H1 (cell line): Measurements from ENCODE around the gene ARHGDIB. TPM values are rescaled to one million over a fixed set of nuclear protein-coding genes. Genes with fewer than 3 reads are reported as not detected.

Source experiments
- CTCF ChIA-PET: fragments of 300-600 bp; sonication (Branson Sonifier 250); formaldehyde crosslinking; loops from one replicate; lab custom pipeline; 2021; ENCODE audit not compliant: partially characterized antibody; lab: Charles Lee
- POLR2A ChIA-PET: fragments of 300-600 bp; sonication (Branson Sonifier 250); formaldehyde crosslinking; loops from one replicate; lab custom pipeline; 2021; ENCODE audit warnings: inconsistent platforms; ENCODE audit not compliant: partially characterized antibody; lab: Charles Lee
- DNase-seq, 2 experiments: peaks; one replicate each; pipeline versions ENCODE4 v3.0.0 to v3.0.0-alpha.2; 2010 to 2022; ENCODE audit warnings: low spot score in 2 of 2, low read depth in 1 of 2, mixed read lengths in 1 of 2
- FAIRE-seq: peaks from 2 replicates; lab custom pipeline; 2011; peaks lifted over from hg19 to GRCh38; lab: Jason Lieb, UNC
- H2AFZ ChIP-seq: 2 replicates; pipeline ENCODE4 v1.8.1; 2012; ENCODE audit warnings: low read length, inconsistent platforms
- H2AK5ac ChIP-seq: 2 replicates; pipeline ENCODE4 v1.6.1; 2013; ENCODE audit warnings: low read depth, low read length
- H2BK120ac ChIP-seq: replicated peaks from 2 replicates; pipeline ENCODE3; 2013; ENCODE audit warnings: low read depth, low read length, inconsistent platforms
- H2BK12ac ChIP-seq: 2 replicates; pipeline ENCODE4 v1.6.1; 2013; ENCODE audit warnings: low read depth, low read length
- H2BK15ac ChIP-seq: 2 replicates; pipeline ENCODE4 v1.6.1; 2013; ENCODE audit warnings: low read length
- H2BK20ac ChIP-seq: 2 replicates; pipeline ENCODE4 v1.6.1; 2013; ENCODE audit warnings: low read length
- H2BK5ac ChIP-seq: 2 replicates; pipeline ENCODE4 v1.6.1; 2013; ENCODE audit warnings: low read depth, low read length
- H3K14ac ChIP-seq: 2 replicates; pipeline ENCODE4 v1.6.1; 2013; ENCODE audit warnings: inconsistent platforms; ENCODE audit not compliant: insufficient read length
- H3K18ac ChIP-seq: 2 replicates; pipeline ENCODE4 v1.6.1; 2013; ENCODE audit warnings: low read length; ENCODE audit errors: extremely low read depth
- H3K23ac ChIP-seq: 2 replicates; pipeline ENCODE4 v1.6.1; 2013; ENCODE audit warnings: inconsistent platforms; ENCODE audit not compliant: insufficient read length
- H3K23me2 ChIP-seq: 2 replicates; pipeline ENCODE4 v1.6.1; 2013; ENCODE audit warnings: low read depth, low read length
- H3K27ac ChIP-seq: 2 replicates; pipeline ENCODE4 v1.6.1; 2011; ENCODE audit warnings: low read depth, low read length, inconsistent platforms
- H3K27me3 ChIP-seq, 4 experiments: replicated peaks in 1 of 4; 1 replicate in 1 of 4; 2 replicates in 3 of 4; pipeline versions ENCODE4 v1.6.1 to v1.8.1; 2011 to 2013; ENCODE audit warnings: low read length in 3 of 4, mild to moderate bottlenecking in 3 of 4, inconsistent platforms in 2 of 4, mixed read lengths in 2 of 4, moderate library complexity in 1 of 4; ENCODE audit not compliant: control insufficient read depth in 3 of 4, insufficient read depth in 3 of 4; ENCODE audit errors: extremely low read depth in 1 of 4
- H3K36me3 ChIP-seq, 4 experiments: 2 replicates each; pipeline versions ENCODE4 v1.6.1 to v1.8.1; 2011 to 2013; ENCODE audit warnings: mild to moderate bottlenecking in 4 of 4, low read length in 3 of 4, moderate library complexity in 2 of 4, control low read depth in 1 of 4, inconsistent platforms in 1 of 4; ENCODE audit not compliant: insufficient read depth in 4 of 4, control insufficient read depth in 2 of 4
- H3K4ac ChIP-seq: replicated peaks from 2 replicates; pipeline ENCODE3; 2013; ENCODE audit warnings: low read length, low read depth, mixed read lengths, inconsistent platforms; ENCODE audit not compliant: insufficient read length
- H3K4me1 ChIP-seq, 4 experiments: replicated peaks in 1 of 4; 1 replicate in 1 of 4; 2 replicates in 3 of 4; pipeline versions ENCODE4 v1.6.1 to v1.8.1; 2011 to 2013; ENCODE audit warnings: low read length in 3 of 4, inconsistent platforms in 2 of 4, mixed read lengths in 1 of 4; ENCODE audit not compliant: insufficient read depth in 4 of 4, control insufficient read depth in 3 of 4
- H3K4me2 ChIP-seq, 2 experiments: 2 replicates each; pipeline versions ENCODE4 v1.6.1 to v1.8.1; 2011 to 2013; ENCODE audit warnings: low read depth in 2 of 2, low read length in 2 of 2, control low read depth in 1 of 2, inconsistent platforms in 1 of 2, mild to moderate bottlenecking in 1 of 2; ENCODE audit not compliant: insufficient read depth in 1 of 2
- H3K4me3 ChIP-seq, 4 experiments: fragments of 200-600, 300-600 bp in 1 of 4; sonication (generic), shearing (Covaris generic), sonication (Bioruptor Twin) in 1 of 4; 2 replicates each; pipeline versions ENCODE4 v1.5.1 to v1.8.1; 2011 to 2016; ENCODE audit warnings: low read length in 4 of 4, low read depth in 3 of 4, control low read depth in 2 of 4, inconsistent platforms in 2 of 4, mild to moderate bottlenecking in 2 of 4, mixed read lengths in 1 of 4, moderate library complexity in 1 of 4; ENCODE audit not compliant: insufficient read depth in 2 of 4; ENCODE audit errors: extremely low read depth in 1 of 4
- H3K56ac ChIP-seq: replicated peaks from 2 replicates; pipeline ENCODE3; 2013; ENCODE audit warnings: low read depth, mild to moderate bottlenecking, mixed read lengths, low read length, inconsistent platforms; ENCODE audit not compliant: insufficient read length
- H3K79me1 ChIP-seq: 2 replicates; pipeline ENCODE4 v1.6.1; 2013; ENCODE audit warnings: low read depth, low read length, control low read depth
- H3K79me2 ChIP-seq, 2 experiments: 2 replicates each; pipeline versions ENCODE4 v1.6.1 to v1.8.1; 2012 to 2013; ENCODE audit warnings: low read length in 2 of 2, mild to moderate bottlenecking in 2 of 2, inconsistent platforms in 1 of 2; ENCODE audit not compliant: insufficient read depth in 2 of 2, control insufficient read depth in 1 of 2
- H3K9ac ChIP-seq, 4 experiments: replicated peaks in 1 of 4; 1 replicate in 1 of 4; 2 replicates in 3 of 4; pipeline versions ENCODE4 v1.6.1 to v1.8.1; 2011 to 2013; ENCODE audit warnings: low read depth in 3 of 4, low read length in 3 of 4, control low read depth in 2 of 4, mild to moderate bottlenecking in 2 of 4, moderate library complexity in 2 of 4, inconsistent platforms in 1 of 4; ENCODE audit errors: extremely low read depth in 1 of 4
- H3K9me3 ChIP-seq, 2 experiments: 2 replicates each; pipeline versions ENCODE4 v1.6.1 to v1.8.1; 2012 to 2013; ENCODE audit warnings: mild to moderate bottlenecking in 2 of 2, moderate library complexity in 2 of 2, control low read depth in 1 of 2, inconsistent platforms in 1 of 2, low read depth in 1 of 2, low read length in 1 of 2, mixed read lengths in 1 of 2; ENCODE audit not compliant: insufficient read depth in 2 of 2
- H4K20me1 ChIP-seq, 2 experiments: replicated peaks in 1 of 2; 2 replicates each; pipeline versions ENCODE3 to v1.8.1; 2011 to 2013; ENCODE audit warnings: inconsistent platforms in 2 of 2, low read length in 2 of 2, mild to moderate bottlenecking in 1 of 2; ENCODE audit not compliant: insufficient read depth in 2 of 2, control insufficient read depth in 1 of 2
- H4K5ac ChIP-seq: 2 replicates; pipeline ENCODE4 v1.6.1; 2013; ENCODE audit warnings: low read length, low read depth, mixed read lengths, inconsistent platforms; ENCODE audit not compliant: insufficient read length
- H4K8ac ChIP-seq: 2 replicates; pipeline ENCODE4 v1.8.0; 2013; ENCODE audit warnings: mild to moderate bottlenecking, moderate library complexity, low read length, inconsistent platforms; ENCODE audit not compliant: insufficient read depth; ENCODE audit errors: extremely low read depth
- H4K91ac ChIP-seq: replicated peaks from 2 replicates; pipeline ENCODE3; 2013; ENCODE audit warnings: low read length, mixed read lengths, inconsistent platforms; ENCODE audit not compliant: insufficient read length
- CTCF ChIP-seq, 3 experiments: IDR thresholded peaks; 1 replicate in 2 of 3; 2 replicates in 1 of 3; pipeline versions ENCODE4 v1.5.1 to v1.6.1; 2011; ENCODE audit warnings: low read length in 3 of 3, mild to moderate bottlenecking in 3 of 3, inconsistent platforms in 2 of 3, low read depth in 1 of 3, moderate library complexity in 1 of 3; ENCODE audit not compliant: insufficient read depth in 1 of 3; ENCODE audit errors: control extremely low read depth in 1 of 3
- EGR1 ChIP-seq: IDR thresholded peaks from 2 replicates; pipeline ENCODE4 v1.6.1; 2011; ENCODE audit warnings: low read depth, low read length, borderline replicate concordance
- HDAC2 ChIP-seq, 2 experiments: fragments of 300-600 bp in 1 of 2; sonication (generic) in 1 of 2; IDR thresholded peaks; 2 replicates each; pipeline ENCODE4 v1.6.1; 2011 to 2012; ENCODE audit warnings: low read depth in 2 of 2, low read length in 2 of 2, mild to moderate bottlenecking in 2 of 2, moderate library complexity in 2 of 2, borderline replicate concordance in 1 of 2, inconsistent platforms in 1 of 2
- JUND ChIP-seq: IDR thresholded peaks from 2 replicates; pipeline ENCODE4 v1.6.1; 2011; ENCODE audit warnings: mild to moderate bottlenecking, improper control_type of control experiment, low read length
- MAFK ChIP-seq: IDR thresholded peaks from 2 replicates; pipeline ENCODE4 v1.6.1; 2012; ENCODE audit warnings: low read depth, mild to moderate bottlenecking, improper control_type of control experiment, low read length
- POU5F1 ChIP-seq: IDR thresholded peaks from 2 replicates; pipeline ENCODE4 v1.6.1; 2011; ENCODE audit warnings: low read depth, mild to moderate bottlenecking, low read length, moderate library complexity
- RFX5 ChIP-seq: IDR thresholded peaks from 2 replicates; pipeline ENCODE4 v1.6.1; 2011; ENCODE audit warnings: low read depth, low read length, improper control_type of control experiment, borderline replicate concordance
- SIX5 ChIP-seq: IDR thresholded peaks from 2 replicates; pipeline ENCODE4 v1.6.1; 2011; ENCODE audit warnings: mild to moderate bottlenecking, low read depth, low read length
- SUZ12 ChIP-seq: fragments of 200-600 bp; sonication (generic); IDR thresholded peaks from 2 replicates; pipeline ENCODE4 v1.6.1; 2012; ENCODE audit warnings: mild to moderate bottlenecking, inconsistent platforms, low read length, moderate library complexity, mixed read lengths
- USF2 ChIP-seq: IDR thresholded peaks from 2 replicates; pipeline ENCODE4 v1.6.1; 2011; ENCODE audit warnings: low read length, improper control_type of control experiment
- WGBS, 2 experiments: shearing (Covaris generic) in 1 of 2; methylation state at CpG; one replicate each; pipeline versions ENCODE4 v1.1.6 to v1.1.7; 2013 to 2015; ENCODE audit warnings: low lambda C conversion rate in 2 of 2, mixed read lengths in 2 of 2, inconsistent platforms in 1 of 2, low coverage in 1 of 2, missing lambda C conversion rate in 1 of 2; ENCODE audit not compliant: insufficient replicate concordance in 2 of 2, insufficient coverage in 1 of 2, insufficient read length in 1 of 2; ENCODE audit errors: extremely low coverage in 1 of 2, missing lambda C conversion rate in 1 of 2; 5-methylcytosine and 5-hydroxymethylcytosine counted together
- polyA plus RNA-seq, 7 experiments: library from polyadenylated mRNA; depleted of rRNA in 3 of 7; stranded (reverse) in 5 of 7; unstranded in 2 of 7; fragments of >200 nt in 5 of 7; fragments of 200-250 nt in 2 of 7; gene quantifications; 1 replicate in 5 of 7; 2 replicates in 1 of 7; 4 replicates in 1 of 7; pipeline versions ENCODE4 v1.2.1 to v1.2.3, GENCODE V29; 2011 to 2013; ENCODE audit warnings: missing spikeins in 2 of 7, mixed read lengths in 2 of 7
- total RNA-seq: library from RNA; stranded (reverse); fragmentation: NEBNext Ultra II Directional; extraction: Animal tissue kit (Norgen Biotek cat#: 25700); gene quantifications from 2 replicates; pipeline ENCODE4 v1.2.1, GENCODE V29; 2021

The ARHGDIB gene
- total and polyA plus RNA-seq, 2 of the 8 experiments (the other 6 are each of a cell fraction or from before 2014, with no cell fraction given): 0.82 to 1.3 TPM

GRCh38 chr12:14931359-14931758 is 30.0 kb downstream of the ARHGDIB start:
- Histone ChIP-seq H4K91ac (no peak overlapping the region), H3K79me2 (no peaks in the 10 kb centered on the region), H3K9ac (no peak overlapping the region), H4K5ac (no peak overlapping the region), H2AFZ (no peak overlapping the region), H3K14ac (no peak overlapping the region), H2BK20ac (no peak overlapping the region), H2AK5ac (no peak overlapping the region), H3K4ac (no peak overlapping the region), H3K27me3 (no peaks in the 10 kb centered on the region), H2BK5ac (no peak overlapping the region), H3K56ac (no peak overlapping the region), H3K36me3 (no peaks in the 10 kb centered on the region), H3K4me3 (no peak overlapping the region), H4K8ac (no peak overlapping the region), H3K79me1 (no peaks in the 10 kb centered on the region), H2BK120ac (no peak overlapping the region), H3K18ac (no peak overlapping the region), H3K23me2 (peaks cover 2% of the 10 kb centered on the region; the same call in 1 of the 2 replicates), H3K23ac (no peak overlapping the region), H2BK15ac (no peak overlapping the region), H3K27ac (no peak overlapping the region), H2BK12ac (no peak overlapping the region), H3K9me3 (no peaks in the 10 kb centered on the region), H3K4me2 (no peak overlapping the region), H4K20me1 (no peaks in the 10 kb centered on the region), H3K4me1 (no peaks in the 10 kb centered on the region)
- 93% methylated on average over 4 of the region's 4 CpGs; no CpG with 5 or more reads in 1 of the 2 experiments for WGBS, 2 experiments
- FAIRE-seq (no peak), DNase-seq (no peak)
- ChIA-PET CTCF (interaction anchor here (0.9 to 2.0 kb wide), 5 partner anchors 11 to 123 kb away, joined by 3 to 6 read pairs (median 3); partner anchors contain the start of gene ART4), POLR2A (no interaction called here)
- TF ChIP-seq SIX5: no peak
- no peak for TF ChIP-seq JUND
- no peak for TF ChIP-seq RFX5
- TF ChIP-seq CTCF (IDR thresholded peaks at IDR 0.05; ENCODE audit: control extremely low read depth in 1 of 3, insufficient read depth in 1 of 3, low read depth in 1 of 3, low read length in 3 of 3): no peak
- TF ChIP-seq MAFK: no peak
- no peak for TF ChIP-seq POU5F1
- no peak for TF ChIP-seq USF2
- TF ChIP-seq HDAC2 (IDR thresholded peaks at IDR 0.05; ENCODE audit: borderline replicate concordance in 1 of 2, low read depth in 2 of 2, low read length in 2 of 2): no peak
- no peak for TF ChIP-seq SUZ12
- TF ChIP-seq EGR1: no peak
